22Rv1 (cell line): ENCODE results near the gene TRIO.

ENCODE experiments used
- H3K27ac ChIP-seq: fragments of 450-650 bp; 2 replicates; pipeline ENCODE4 v1.5.1; 2017
- CTCF ChIP-seq: fragments of 450-650 bp; IDR thresholded peaks from 2 replicates; pipeline ENCODE4 v1.5.1; 2017; ENCODE audit warnings: mild to moderate bottlenecking
- ZFX ChIP-seq: fragments of 450-650 bp; IDR thresholded peaks from 2 replicates; pipeline ENCODE4 v1.6.1; 2017; ENCODE audit warnings: antibody characterized with exemption, borderline replicate concordance

TRIO gene

GRCh38 chr5:14155075-14155474 lies 11.9 kb downstream of the TRIO start:
- no peak overlapping the region for H3K27ac ChIP-seq
- TF ChIP-seq ZFX, result no peak
- no peak for TF ChIP-seq CTCF

GRCh38 chr5:14155739-14156138 lies 12.6 kb downstream of the TRIO start:
- H3K27ac ChIP-seq, result no peak overlapping the region
- TF ChIP-seq ZFX, result no peak
- TF ChIP-seq CTCF, result no peak

- TF ChIP-seq CTCF (no peak), ZFX (no peak)
- H3K27ac ChIP-seq, result 0 out of 2 replicates have a peak overlapping the region, but pooled peaks have one; percentile 17
These were observed 13.1 kb downstream of the TRIO start for GRCh38 chr5:14156290-14156649.

GRCh38 chr5:14156650-14157492 lies 13.7 kb downstream of the TRIO start:
- H3K27ac ChIP-seq, result 0 out of 2 replicates have a peak overlapping the region, but pooled peaks have one; percentile 17
- TF ChIP-seq CTCF (no peak), ZFX (no peak)

- TF ChIP-seq CTCF (no peak), ZFX (no peak)
- H3K27ac ChIP-seq, result no peak overlapping the region
These were observed 14.3 kb downstream of the TRIO start for GRCh38 chr5:14157493-14157782.

GRCh38 chr5:14158890-14159666 lies 15.9 kb downstream of the TRIO start:
- no peak overlapping the region for H3K27ac ChIP-seq
- no peak for TF ChIP-seq ZFX
- no peak for TF ChIP-seq CTCF

GRCh38 chr5:14161825-14162556 lies 18.8 kb downstream of the TRIO start:
- H3K27ac ChIP-seq, result no peak overlapping the region
- no peak for TF ChIP-seq ZFX
- TF ChIP-seq CTCF, result no peak
